ENCODE results near the gene ABI3.

DNA sequence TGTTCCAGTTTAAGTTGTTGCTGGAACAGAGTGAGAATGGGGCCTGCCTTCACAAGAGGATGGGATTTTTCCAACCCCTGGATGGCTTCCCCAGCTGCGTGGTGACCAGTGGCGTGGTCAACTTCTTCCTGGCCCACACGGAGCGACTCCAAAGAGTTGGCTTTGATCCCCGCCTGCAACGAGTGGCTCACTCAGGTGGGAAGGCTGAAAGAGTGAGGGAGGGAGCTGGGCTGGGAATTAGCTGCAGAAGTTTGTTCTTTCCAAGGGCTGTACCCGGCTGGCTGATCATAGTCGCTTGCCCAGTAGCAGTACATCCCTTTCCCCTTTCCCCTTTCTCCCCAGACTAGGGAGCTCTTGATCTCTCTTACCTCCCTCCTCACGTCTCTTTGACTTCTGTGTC lies 41.8 kb upstream of the ABI3 start:
- TF ChIP-seq, protein P1, sequence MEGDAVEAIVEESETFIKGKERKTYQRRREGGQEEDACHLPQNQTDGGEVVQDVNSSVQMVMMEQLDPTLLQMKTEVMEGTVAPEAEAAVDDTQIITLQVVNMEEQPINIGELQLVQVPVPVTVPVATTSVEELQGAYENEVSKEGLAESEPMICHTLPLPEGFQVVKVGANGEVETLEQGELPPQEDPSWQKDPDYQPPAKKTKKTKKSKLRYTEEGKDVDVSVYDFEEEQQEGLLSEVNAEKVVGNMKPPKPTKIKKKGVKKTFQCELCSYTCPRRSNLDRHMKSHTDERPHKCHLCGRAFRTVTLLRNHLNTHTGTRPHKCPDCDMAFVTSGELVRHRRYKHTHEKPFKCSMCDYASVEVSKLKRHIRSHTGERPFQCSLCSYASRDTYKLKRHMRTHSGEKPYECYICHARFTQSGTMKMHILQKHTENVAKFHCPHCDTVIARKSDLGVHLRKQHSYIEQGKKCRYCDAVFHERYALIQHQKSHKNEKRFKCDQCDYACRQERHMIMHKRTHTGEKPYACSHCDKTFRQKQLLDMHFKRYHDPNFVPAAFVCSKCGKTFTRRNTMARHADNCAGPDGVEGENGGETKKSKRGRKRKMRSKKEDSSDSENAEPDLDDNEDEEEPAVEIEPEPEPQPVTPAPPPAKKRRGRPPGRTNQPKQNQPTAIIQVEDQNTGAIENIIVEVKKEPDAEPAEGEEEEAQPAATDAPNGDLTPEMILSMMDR (IDR thresholded peaks at IDR 0.05; ENCODE audit: insufficient read depth, low read length, poor library complexity, severe bottlenecking) = no peak
- no peak for TF ChIP-seq EZH2phosphoT487 (conservative IDR thresholded peaks at IDR 0.05; ENCODE audit: low read length)

Data from SU-DHL-6 (cell line).